ENCODE measurements around the gene KCNN3. TPM values are rescaled to one million over a fixed set of nuclear protein-coding genes. Genes with fewer than 3 reads are reported as not detected.

The KCNN3 gene
- total and polyA plus RNA-seq, 2 of the 8 experiments (the other 6 are each of a cell fraction or from before 2014, with no cell fraction given) = 2.8 to 3.7 TPM

- TF ChIP-seq E2F6 (IDR thresholded peaks at IDR 0.05) (no peak), USF2 (IDR thresholded peaks at IDR 0.05; ENCODE audit: low read length) (no peak), RFX5 (IDR thresholded peaks at IDR 0.05; ENCODE audit: borderline replicate concordance, low read depth, low read length) (no peak), CHD2 (IDR thresholded peaks at IDR 0.05; ENCODE audit: low read length) (no peak), HDAC6 (IDR thresholded peaks at IDR 0.05; ENCODE audit: low read depth, low read length) (no peak), SIRT6 (IDR thresholded peaks at IDR 0.05; ENCODE audit: low read length) (no peak), CEBPB (IDR thresholded peaks at IDR 0.05; ENCODE audit: low read depth, low read length) (no peak)
Measured at GRCh38 chr1:154856544-154856943, 13.5 kb downstream of the KCNN3 start (continued).
